Progenitor cell of endocrine pancreas (in vitro differentiated cells): ENCODE data around the gene INTS15. TPM values are rescaled to one million over a fixed set of nuclear protein-coding genes. Genes with fewer than 3 reads are reported as not detected.

ENCODE experiments used
- DNase-seq: peaks from one replicate; pipeline ENCODE4 v3.0.0; 2021; ENCODE audit warnings: low spot score; ENCODE audit not compliant: unreplicated experiment
- H3K27ac Mint-ChIP-seq: 2 replicates; pipeline ENCODE4 v1.8.0; 2021; ENCODE audit warnings: mild to moderate bottlenecking, moderate library complexity, mixed read lengths
- H3K27me3 Mint-ChIP-seq: 2 replicates; pipeline ENCODE4 v1.8.0; 2021; ENCODE audit warnings: mixed read lengths
- H3K36me3 Mint-ChIP-seq: 2 replicates; pipeline ENCODE4 v1.8.0; 2022; ENCODE audit warnings: mixed read lengths; ENCODE audit not compliant: insufficient read depth
- H3K4me1 Mint-ChIP-seq: 2 replicates; pipeline ENCODE4 v1.8.0; 2021; ENCODE audit warnings: low read depth, mixed read lengths
- H3K4me3 Mint-ChIP-seq: 2 replicates; pipeline ENCODE4 v1.8.0; 2021; ENCODE audit warnings: low read depth, mild to moderate bottlenecking, moderate library complexity, mixed read lengths
- H3K9me3 Mint-ChIP-seq: 2 replicates; pipeline ENCODE4 v1.8.0; 2021; ENCODE audit warnings: low read depth, mixed read lengths
- CTCF ChIP-seq: fragments of 200-600 bp; sonication (generic); IDR thresholded peaks from one replicate; pipeline ENCODE4 v1.5.0; 2021; ENCODE audit warnings: antibody characterized with exemption, mild to moderate bottlenecking; ENCODE audit not compliant: unreplicated experiment
- total RNA-seq: library from RNA; stranded (reverse); gene quantifications from 2 replicates; pipeline ENCODE4 v1.2.1, GENCODE V29; 2021

The INTS15 gene
- total RNA-seq, 1 donor from 2014 or later: 57.1 TPM

- H3K4me1 Mint-ChIP-seq: peaks cover 6% of the 10 kb centered on the region
Observed at GRCh38 chr7:6615723-6616555, 26.1 kb downstream of the INTS15 start.

GRCh38 chr7:6616854-6617643, 27.2 kb downstream of the INTS15 start:
- Mint-ChIP-seq H3K27me3 (no peaks in the 10 kb centered on the region), H3K4me3 (peak overlapping the region; percentile 65), H3K36me3 (peaks cover 8% of the 10 kb centered on the region), H3K9me3 (no peaks in the 10 kb centered on the region), H3K4me1 (peaks cover 6% of the 10 kb centered on the region), H3K27ac (peak overlapping the region; percentile 63)
- TF ChIP-seq CTCF: no peak
- no peak for DNase-seq

More at GRCh38 chr7:6615723-6616555, 26.1 kb downstream of the INTS15 start:
- no peak for TF ChIP-seq CTCF
- Mint-ChIP-seq H3K36me3 (no peaks in the 10 kb centered on the region), H3K27ac (peak overlapping the region; percentile 82), H3K4me3 (peak overlapping the region; percentile 71), H3K27me3 (no peaks in the 10 kb centered on the region), H3K9me3 (no peaks in the 10 kb centered on the region)
- DNase-seq: peak; percentile 25

- DNase-seq: no peak
- H3K36me3 Mint-ChIP-seq: peaks cover 11% of the 10 kb centered on the region
- H3K9me3 Mint-ChIP-seq: no peaks in the 10 kb centered on the region
- H3K27ac Mint-ChIP-seq: no peak overlapping the region
- H3K27me3 Mint-ChIP-seq: no peaks in the 10 kb centered on the region
- no peak for TF ChIP-seq CTCF
- peaks cover 6% of the 10 kb centered on the region for H3K4me1 Mint-ChIP-seq
- H3K4me3 Mint-ChIP-seq: no peak overlapping the region
Observed at GRCh38 chr7:6618621-6619020, 28.8 kb downstream of the INTS15 start.

- no peak for TF ChIP-seq CTCF
- H3K36me3 Mint-ChIP-seq: peaks cover 11% of the 10 kb centered on the region
Observed at GRCh38 chr7:6619961-6620360, 30.1 kb downstream of the INTS15 start.

GRCh38 chr7:6621195-6622133, 31.6 kb downstream of the INTS15 start:
- H3K27ac Mint-ChIP-seq: no peak overlapping the region
- no peaks in the 10 kb centered on the region for H3K9me3 Mint-ChIP-seq
- no peaks in the 10 kb centered on the region for H3K27me3 Mint-ChIP-seq
- no peak for TF ChIP-seq CTCF
- no peak for DNase-seq
- no peak overlapping the region for H3K4me3 Mint-ChIP-seq
- H3K36me3 Mint-ChIP-seq: peaks cover 11% of the 10 kb centered on the region
- H3K4me1 Mint-ChIP-seq: no peaks in the 10 kb centered on the region

More at GRCh38 chr7:6619961-6620360, 30.1 kb downstream of the INTS15 start:
- H3K27ac Mint-ChIP-seq: no peak overlapping the region
- no peak for DNase-seq
- H3K9me3 Mint-ChIP-seq: no peaks in the 10 kb centered on the region
- peaks cover 3% of the 10 kb centered on the region for H3K4me1 Mint-ChIP-seq
- no peaks in the 10 kb centered on the region for H3K27me3 Mint-ChIP-seq
- no peak overlapping the region for H3K4me3 Mint-ChIP-seq
